ENCODE measurements around the gene GBF1.
"Not testable (repeated sequence)": the region's sequence is repeated elsewhere in the genome, so short reads cannot be mapped to it uniquely, and the experiment has no call there.

The GBF1 gene

GRCh38 chr10:102300278-102300843, 55.0 kb downstream of the GBF1 start:
- peaks cover 14% of the 10 kb centered on the region for H3K36me3 ChIP-seq (ENCODE audit: insufficient read depth, low read length)
- H3K4me2 ChIP-seq (ENCODE audit: insufficient read depth, low read length) = no peak overlapping the region
- no peaks in the 10 kb centered on the region for H3K4me1 ChIP-seq (ENCODE audit: insufficient read depth, low read length)
- H3K79me2 ChIP-seq (ENCODE audit: insufficient read depth, low read length) = peaks cover 67% of the 10 kb centered on the region
- H3K4me3 ChIP-seq (ENCODE audit: low read depth in 1 of 2, low read length in 2 of 2) = no peak overlapping the region
- H3K27ac ChIP-seq (ENCODE audit: low read length) = no peak overlapping the region
- ATAC-seq (ENCODE audit: insufficient read depth, low read depth) = no peak
- H3K27me3 ChIP-seq (ENCODE audit: insufficient read depth, low read length, poor library complexity) = no peaks in the 10 kb centered on the region
- peaks cover 4% of the 10 kb centered on the region; the same call in 1 of the 2 replicates for H4K20me1 ChIP-seq (ENCODE audit: insufficient read depth, low read length)
- H3K9ac ChIP-seq (ENCODE audit: low read depth, low read length) = no peak overlapping the region
- no peaks in the 10 kb centered on the region for H3K9me3 ChIP-seq (ENCODE audit: insufficient read depth, low read length, severe bottlenecking)
- no peak overlapping the region for H2AFZ ChIP-seq (ENCODE audit: low read depth, low read length)
- no peak for TF ChIP-seq EZH2 (IDR thresholded peaks at IDR 0.05; ENCODE audit: borderline replicate concordance, low read depth, low read length, severe bottlenecking)
- TF ChIP-seq CTCF (IDR thresholded peaks at IDR 0.05; ENCODE audit: borderline replicate concordance, extremely low read depth, low read length, poor library complexity, severe bottlenecking) = no peak
- DNase-seq = no peak

GRCh38 chr10:102300912-102301311, 55.6 kb downstream of the GBF1 start:
- not testable (repeated sequence) for H3K27ac ChIP-seq (ENCODE audit: low read length); ATAC-seq (ENCODE audit: insufficient read depth, low read depth); DNase-seq; H2AFZ ChIP-seq (ENCODE audit: low read depth, low read length); H3K4me3 ChIP-seq (ENCODE audit: low read depth in 1 of 2, low read length in 2 of 2); H3K4me2 ChIP-seq (ENCODE audit: insufficient read depth, low read length); H3K27me3 ChIP-seq (ENCODE audit: insufficient read depth, low read length, poor library complexity); H3K9me3 ChIP-seq (ENCODE audit: insufficient read depth, low read length, severe bottlenecking); H3K4me1 ChIP-seq (ENCODE audit: insufficient read depth, low read length); H3K9ac ChIP-seq (ENCODE audit: low read depth, low read length); H4K20me1 ChIP-seq (ENCODE audit: insufficient read depth, low read length)
- peaks cover 14% of the 10 kb centered on the region for H3K36me3 ChIP-seq (ENCODE audit: insufficient read depth, low read length)
- H3K79me2 ChIP-seq (ENCODE audit: insufficient read depth, low read length) = peaks cover 68% of the 10 kb centered on the region

GRCh38 chr10:102301332-102301731, 56.0 kb downstream of the GBF1 start:
- not testable (repeated sequence) for H3K4me2 ChIP-seq (ENCODE audit: insufficient read depth, low read length); H3K4me1 ChIP-seq (ENCODE audit: insufficient read depth, low read length); H2AFZ ChIP-seq (ENCODE audit: low read depth, low read length); H3K9me3 ChIP-seq (ENCODE audit: insufficient read depth, low read length, severe bottlenecking); H3K4me3 ChIP-seq (ENCODE audit: low read depth in 1 of 2, low read length in 2 of 2); H3K27me3 ChIP-seq (ENCODE audit: insufficient read depth, low read length, poor library complexity); ATAC-seq (ENCODE audit: insufficient read depth, low read depth); H3K27ac ChIP-seq (ENCODE audit: low read length); H4K20me1 ChIP-seq (ENCODE audit: insufficient read depth, low read length); H3K9ac ChIP-seq (ENCODE audit: low read depth, low read length); DNase-seq
- Histone ChIP-seq H3K36me3 (ENCODE audit: insufficient read depth, low read length) (peaks cover 14% of the 10 kb centered on the region), H3K79me2 (ENCODE audit: insufficient read depth, low read length) (peaks cover 68% of the 10 kb centered on the region)

GRCh38 chr10:102302611-102303010, 57.3 kb downstream of the GBF1 start:
- Histone ChIP-seq H3K27me3 (ENCODE audit: insufficient read depth, low read length, poor library complexity) (no peaks in the 10 kb centered on the region), H3K4me1 (ENCODE audit: insufficient read depth, low read length) (no peaks in the 10 kb centered on the region), H3K36me3 (ENCODE audit: insufficient read depth, low read length) (peaks cover 14% of the 10 kb centered on the region), H2AFZ (ENCODE audit: low read depth, low read length) (no peak overlapping the region), H3K4me3 (ENCODE audit: low read depth in 1 of 2, low read length in 2 of 2) (no peak overlapping the region), H3K9ac (ENCODE audit: low read depth, low read length) (no peak overlapping the region), H3K79me2 (ENCODE audit: insufficient read depth, low read length) (peaks cover 71% of the 10 kb centered on the region), H3K4me2 (ENCODE audit: insufficient read depth, low read length) (no peak overlapping the region), H4K20me1 (ENCODE audit: insufficient read depth, low read length) (peaks cover 11% of the 10 kb centered on the region; the same call in 1 of the 2 replicates), H3K27ac (ENCODE audit: low read length) (no peak overlapping the region), H3K9me3 (ENCODE audit: insufficient read depth, low read length, severe bottlenecking) (no peaks in the 10 kb centered on the region)
- DNase-seq (no peak), ATAC-seq (ENCODE audit: insufficient read depth, low read depth) (no peak)
- TF ChIP-seq EZH2 (IDR thresholded peaks at IDR 0.05; ENCODE audit: borderline replicate concordance, low read depth, low read length, severe bottlenecking) = no peak

GRCh38 chr10:102306006-102306405, 60.7 kb downstream of the GBF1 start:
- Histone ChIP-seq H3K27me3 (ENCODE audit: insufficient read depth, low read length, poor library complexity) (no peaks in the 10 kb centered on the region), H3K79me2 (ENCODE audit: insufficient read depth, low read length) (peaks cover 70% of the 10 kb centered on the region), H2AFZ (ENCODE audit: low read depth, low read length) (no peak overlapping the region), H3K4me1 (ENCODE audit: insufficient read depth, low read length) (no peaks in the 10 kb centered on the region), H3K4me2 (ENCODE audit: insufficient read depth, low read length) (no peak overlapping the region), H3K4me3 (ENCODE audit: low read depth in 1 of 2, low read length in 2 of 2) (no peak overlapping the region), H3K36me3 (ENCODE audit: insufficient read depth, low read length) (peaks cover 4% of the 10 kb centered on the region; the same call in 1 of the 2 replicates), H3K27ac (ENCODE audit: low read length) (no peak overlapping the region), H3K9me3 (ENCODE audit: insufficient read depth, low read length, severe bottlenecking) (no peaks in the 10 kb centered on the region), H4K20me1 (ENCODE audit: insufficient read depth, low read length) (peaks cover 27% of the 10 kb centered on the region; the same call in 1 of the 2 replicates), H3K9ac (ENCODE audit: low read depth, low read length) (no peak overlapping the region)
- no peak for TF ChIP-seq CTCF (IDR thresholded peaks at IDR 0.05; ENCODE audit: borderline replicate concordance, extremely low read depth, low read length, poor library complexity, severe bottlenecking)
- TF ChIP-seq EZH2 (IDR thresholded peaks at IDR 0.05; ENCODE audit: borderline replicate concordance, low read depth, low read length, severe bottlenecking) = no peak
- no peak for DNase-seq
- ATAC-seq (ENCODE audit: insufficient read depth, low read depth) = no peak
